ENCODE data around the gene NEFH. TPM values are rescaled to one million over a fixed set of nuclear protein-coding genes. Genes with fewer than 3 reads are reported as not detected.
"Not testable (repeated sequence)": the region's sequence is repeated elsewhere in the genome, so short reads cannot be mapped to it uniquely, and the experiment has no call there.

Gene NEFH
- polyA plus RNA-seq, result under 1 TPM; 0.22 to 0.56 (median 0.36) TPM

GRCh38 chr22:29479417-29480261 lies at the start of gene NEFH:
TSS of gene NEFH (plus strand) at chr22:29480218. CDS start at chr22:29480263, 45 bp downstream.
- 6 to 8% (median 7%) methylated on average over 44 to 48 of the region's 48 CpGs for WGBS, 3 donors
- H3K27ac ChIP-seq (ENCODE audit: low read depth, low read length), result no peak within 1 kb of the TSS

DNA sequence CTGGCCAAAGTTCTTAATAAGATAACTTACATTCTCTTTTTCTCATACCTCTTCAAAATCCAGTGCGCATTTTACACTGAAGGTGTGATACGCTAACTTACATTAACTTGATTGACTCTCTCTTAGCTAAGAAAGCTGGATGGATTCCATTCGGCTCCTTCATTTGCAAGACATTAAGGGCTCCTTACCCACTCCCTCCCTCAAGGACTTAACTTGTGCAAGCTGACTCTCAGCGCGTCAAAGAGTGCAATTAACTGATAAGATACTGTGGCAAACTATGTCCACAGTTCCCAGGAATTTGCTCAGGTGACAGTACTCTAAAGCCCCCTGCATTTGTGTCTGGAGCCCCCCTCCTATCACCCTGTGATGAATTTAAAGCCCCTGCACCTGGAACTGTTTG lies 48.0 kb upstream of the NEFH start:
- H3K27ac ChIP-seq (ENCODE audit: low read depth, low read length), result no peak overlapping the region
- 31 to 59% (median 58%) methylated on average over 5 of the region's 5 CpGs for WGBS, 3 donors

- H3K27ac ChIP-seq (ENCODE audit: low read depth, low read length), result no peak overlapping the region
- WGBS, 3 donors, result 84 to 94% (median 90%) methylated on average over 3 of the region's 3 CpGs
Observed at GRCh38 chr22:29433856-29434255, 46.2 kb upstream of the NEFH start.

DNA sequence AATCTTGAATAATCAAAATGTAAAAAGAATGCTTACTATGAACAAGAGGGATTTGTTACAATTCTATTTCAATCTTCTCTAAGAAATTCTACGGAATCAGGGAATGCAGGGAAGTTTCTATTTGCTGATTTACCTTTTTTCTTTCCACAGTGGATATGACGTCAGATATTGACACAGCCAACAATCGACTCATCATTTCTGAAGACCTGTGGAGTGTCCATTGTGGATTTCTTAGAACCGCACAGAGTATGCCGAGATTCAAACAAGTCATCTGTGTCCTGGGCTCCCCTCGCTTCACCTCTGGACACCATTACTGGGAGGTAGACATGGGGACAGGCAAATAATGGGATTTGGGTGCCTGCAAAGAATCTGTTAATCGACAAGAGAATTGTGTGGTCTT lies 45.7 kb upstream of the NEFH start:
- H3K27ac ChIP-seq (ENCODE audit: low read depth, low read length), result no peak overlapping the region
- 83 to 91% (median 89%) methylated on average over 7 of the region's 7 CpGs for WGBS, 3 donors

DNA sequence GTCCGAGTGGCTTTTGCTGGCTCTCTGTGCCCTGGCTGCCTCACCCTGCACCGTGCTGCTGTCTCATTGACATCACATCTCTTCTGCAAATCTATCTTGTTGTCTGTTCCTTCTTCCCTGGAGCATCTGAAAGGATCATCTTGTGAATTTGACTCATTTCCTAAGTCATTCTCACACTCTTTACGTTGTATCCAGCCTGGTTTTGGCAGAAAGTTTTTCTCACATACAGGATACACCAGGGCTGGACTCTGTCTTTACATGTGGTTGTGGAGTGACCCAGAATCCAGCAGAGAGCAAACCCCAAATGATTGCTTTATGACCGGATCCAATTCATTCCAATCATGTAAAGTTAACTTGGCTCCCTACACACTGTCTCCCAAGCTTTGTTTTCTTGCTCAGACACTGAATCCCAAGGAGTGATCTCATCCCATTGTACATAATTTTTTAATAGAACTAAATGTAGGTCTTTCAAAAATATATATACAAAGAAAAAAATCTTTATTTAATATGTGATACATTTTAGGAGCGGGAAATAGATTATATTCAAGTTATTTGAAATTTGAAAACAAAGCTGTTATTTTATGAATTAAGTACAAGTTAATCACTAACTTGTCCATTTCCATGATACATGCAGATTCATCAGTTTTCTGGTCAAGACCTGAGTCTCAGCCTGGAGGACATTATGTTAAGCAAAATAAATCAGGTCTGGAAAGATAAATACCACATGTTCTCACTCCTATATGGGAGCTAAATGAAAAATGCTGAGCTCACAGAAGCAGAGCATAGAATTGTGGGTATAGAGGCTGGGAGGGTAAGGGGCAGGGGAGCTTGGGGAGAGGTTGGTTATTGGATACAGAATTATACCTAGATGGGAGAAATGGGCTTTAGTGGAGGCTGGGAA lies 44.5 kb upstream of the NEFH start:
- 53 to 77% (median 63%) methylated on average over 5 of the region's 5 CpGs for WGBS, 3 donors
- no peak overlapping the region for H3K27ac ChIP-seq (ENCODE audit: low read depth, low read length)

DNA sequence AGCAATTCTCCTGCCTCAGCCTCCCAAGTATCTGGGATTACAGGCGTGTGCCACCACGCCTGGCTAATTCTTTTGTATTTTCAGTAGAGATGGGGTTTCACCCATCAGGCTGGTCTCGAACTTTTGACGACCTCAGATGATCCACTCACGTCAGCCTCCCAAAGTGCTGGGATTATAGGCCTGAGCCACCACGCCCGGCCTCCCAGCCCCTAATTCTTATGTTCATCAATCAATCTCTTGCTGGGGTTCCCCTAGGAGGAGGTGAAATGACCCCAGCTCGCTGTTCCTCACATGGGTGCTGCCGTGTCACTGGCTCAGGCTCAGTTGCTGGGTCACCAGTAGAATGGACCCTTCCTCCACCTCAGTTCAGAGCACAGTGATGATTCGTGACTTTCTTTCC lies 41.7 kb upstream of the NEFH start, which contains the start of gene RFPL1:
Gene RFPL1 (plus strand): TSS at position 301 of the 400 bp plus-strand sequence.
- WGBS, 3 donors, result 92 to 95% (median 93%) methylated on average over 10 of the region's 10 CpGs
- H3K27ac ChIP-seq (ENCODE audit: low read depth, low read length), result not testable (repeated sequence)

DNA sequence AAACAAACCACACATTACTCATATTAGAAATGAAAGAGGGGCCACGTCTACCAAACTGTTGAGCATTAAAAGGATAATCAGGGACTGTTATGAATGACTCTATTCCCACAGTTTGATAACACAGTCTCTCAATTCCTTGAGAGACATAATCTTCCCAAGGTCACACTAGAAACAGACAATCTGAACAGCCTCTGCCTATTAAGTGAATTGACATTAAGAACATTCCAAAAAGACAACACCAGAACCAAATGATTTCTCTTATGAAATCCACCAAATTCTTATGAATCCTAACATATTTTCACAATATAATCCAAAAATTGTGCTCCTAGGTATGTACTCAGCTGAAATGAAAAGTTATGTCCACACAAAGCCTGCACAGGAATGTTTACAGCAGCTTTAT lies 37.0 kb upstream of the NEFH start:
- 29 to 60% (median 53%) methylated on average over 1 of the region's 1 CpG for WGBS, 3 donors
- H3K27ac ChIP-seq (ENCODE audit: low read depth, low read length), result no peak overlapping the region

DNA sequence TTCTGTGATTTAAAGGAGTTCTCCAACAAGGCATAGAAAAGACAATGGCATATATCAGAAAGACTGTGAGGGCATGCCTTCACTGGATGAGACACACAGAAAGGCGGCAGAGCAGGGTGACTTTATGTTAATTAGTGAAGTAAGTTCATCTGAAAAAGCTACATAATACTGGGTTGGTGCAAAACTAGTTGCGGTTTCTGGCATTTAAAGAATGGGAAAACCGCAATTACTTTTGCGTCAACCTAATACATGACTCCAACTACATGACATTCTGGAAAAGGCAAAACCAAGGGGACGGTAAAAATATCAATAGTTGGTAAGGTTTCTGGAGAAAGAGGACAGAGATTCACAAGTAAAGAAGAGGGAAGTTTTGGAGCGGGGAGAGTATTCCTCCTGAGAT lies 36.6 kb upstream of the NEFH start:
- no peak overlapping the region for H3K27ac ChIP-seq (ENCODE audit: low read depth, low read length)
- WGBS, 3 donors, result 59 to 80% (median 79%) methylated on average over 6 of the region's 6 CpGs

- WGBS, 3 donors, result 50 to 64% (median 60%) methylated on average over 14 of the region's 14 CpGs
- H3K27ac ChIP-seq (ENCODE audit: low read depth, low read length), result no peak overlapping the region
Observed at GRCh38 chr22:29443861-29444792, 35.9 kb upstream of the NEFH start.

DNA sequence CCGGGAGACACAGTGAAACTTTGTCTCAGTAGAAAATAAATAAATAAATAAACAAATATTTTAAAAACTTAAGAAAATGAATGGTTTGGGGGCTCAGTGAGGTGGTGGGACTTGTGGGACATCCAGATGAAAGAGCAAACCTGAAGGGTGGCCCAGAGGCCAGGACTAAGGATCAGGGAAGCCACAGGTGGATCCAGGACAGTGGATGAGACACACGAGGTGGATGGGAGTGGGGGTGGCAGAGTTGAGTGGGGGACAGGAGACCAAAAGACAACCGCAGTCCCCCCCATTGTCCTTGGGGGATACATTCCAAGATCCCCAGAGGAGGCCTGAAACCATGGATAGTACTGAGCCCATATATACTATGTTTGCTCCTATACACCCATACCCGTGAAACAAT lies 34.5 kb upstream of the NEFH start:
- no peak overlapping the region for H3K27ac ChIP-seq (ENCODE audit: low read depth, low read length)
- 67 to 88% (median 83%) methylated on average over 4 of the region's 4 CpGs for WGBS, 3 donors

- WGBS, 3 donors, result 85 to 89% (median 86%) methylated on average over 5 of the region's 5 CpGs
- H3K27ac ChIP-seq (ENCODE audit: low read depth, low read length), result no peak overlapping the region
Observed at GRCh38 chr22:29447906-29448305, 32.1 kb upstream of the NEFH start.

- no peak overlapping the region for H3K27ac ChIP-seq (ENCODE audit: low read depth, low read length)
- 92 to 96% (median 94%) methylated on average over 10 to 11 of the region's 11 CpGs for WGBS, 3 donors
Observed at GRCh38 chr22:29449296-29449875, 30.6 kb upstream of the NEFH start.

DNA sequence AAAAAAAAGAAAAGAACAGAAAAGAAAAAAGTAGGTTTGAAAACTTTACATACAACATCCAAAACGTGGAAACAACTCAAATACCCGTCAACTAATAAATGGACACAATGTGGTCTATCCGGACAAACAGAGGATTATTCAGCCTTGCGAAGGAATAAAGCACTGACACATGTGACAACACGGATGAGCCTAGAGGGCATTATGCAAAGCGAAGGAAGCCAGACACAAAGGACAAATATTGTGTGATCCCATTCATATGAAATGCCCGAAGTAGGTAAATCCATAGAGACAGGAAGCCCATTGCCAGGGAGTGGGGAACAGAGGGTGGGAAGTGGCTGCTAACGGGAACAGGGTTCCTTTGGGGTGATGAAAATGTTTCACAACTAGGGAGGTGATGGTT lies 29.8 kb upstream of the NEFH start:
- H3K27ac ChIP-seq (ENCODE audit: low read depth, low read length), result no peak overlapping the region
- WGBS, 3 donors, result 79 to 86% (median 84%) methylated on average over 8 of the region's 8 CpGs

- H3K27ac ChIP-seq (ENCODE audit: low read depth, low read length), result no peak overlapping the region
- WGBS, 3 donors, result 86 to 95% (median 89%) methylated on average over 4 of the region's 4 CpGs
Observed at GRCh38 chr22:29451863-29452262, 28.2 kb upstream of the NEFH start.

DNA sequence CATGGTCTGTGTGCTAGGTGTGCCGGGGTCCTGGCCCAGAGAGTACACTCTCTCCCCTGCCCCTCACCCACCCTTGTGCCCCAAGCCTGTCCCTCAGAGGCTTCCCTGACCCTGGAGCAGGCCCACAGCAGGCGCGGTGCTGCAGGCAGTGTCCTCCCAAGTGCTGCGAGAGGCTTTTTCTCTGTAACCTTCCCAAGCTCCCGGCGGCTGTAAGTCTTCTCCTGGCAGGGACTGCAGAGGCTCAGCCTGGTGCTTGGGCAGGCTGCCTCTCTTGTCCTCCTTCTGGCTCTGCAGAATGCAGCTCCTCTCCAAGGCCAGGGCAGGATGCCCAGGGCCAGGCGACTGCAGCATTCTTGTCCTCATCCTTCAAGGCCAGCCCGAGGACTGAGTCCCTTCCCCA lies 25.7 kb upstream of the NEFH start:
- H3K27ac ChIP-seq (ENCODE audit: low read depth, low read length), result no peak overlapping the region
- WGBS, 3 donors, result 63 to 84% (median 66%) methylated on average over 8 of the region's 8 CpGs

GRCh38 chr22:29456211-29456671 lies 23.8 kb upstream of the NEFH start:
- WGBS, 3 donors, result 66 to 78% (median 69%) methylated on average over 9 of the region's 9 CpGs
- no peak overlapping the region for H3K27ac ChIP-seq (ENCODE audit: low read depth, low read length)

DNA sequence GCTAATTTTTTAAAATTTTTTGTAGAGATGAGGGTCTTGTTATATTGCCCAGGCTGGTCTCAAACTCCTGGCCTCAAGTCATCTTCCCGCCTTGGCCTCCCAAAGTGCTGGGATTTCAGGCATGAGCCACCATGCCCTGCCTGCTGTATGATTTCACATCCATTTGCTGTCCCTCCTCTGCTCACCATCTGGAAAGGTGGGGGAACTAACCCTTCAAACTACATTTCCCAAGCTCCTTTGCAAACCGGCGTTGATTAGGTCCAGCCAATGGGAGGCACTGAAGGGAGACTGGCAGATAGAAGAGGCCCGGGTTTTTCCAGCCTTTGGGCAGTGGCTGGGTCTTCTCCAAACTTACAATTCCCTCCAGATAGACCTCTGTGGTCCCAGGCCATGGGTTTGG lies 22.3 kb upstream of the NEFH start:
- WGBS, 3 donors, result 32 to 40% (median 38%) methylated on average over 4 of the region's 4 CpGs
- no peak overlapping the region for H3K27ac ChIP-seq (ENCODE audit: low read depth, low read length)

GRCh38 chr22:29458551-29458950 lies 21.5 kb upstream of the NEFH start:
- no peak overlapping the region for H3K27ac ChIP-seq (ENCODE audit: low read depth, low read length)
